HG03095 (cell line): ENCODE results near the gene ALDH3B1.

ENCODE experiments used
- ATAC-seq: cut with Tn5 transposase; IDR thresholded peaks from one replicate; pipeline ENCODE4 v1.9.1; 2021; ENCODE audit warnings: moderate library complexity; ENCODE audit not compliant: unreplicated experiment

The ALDH3B1 gene

DNA sequence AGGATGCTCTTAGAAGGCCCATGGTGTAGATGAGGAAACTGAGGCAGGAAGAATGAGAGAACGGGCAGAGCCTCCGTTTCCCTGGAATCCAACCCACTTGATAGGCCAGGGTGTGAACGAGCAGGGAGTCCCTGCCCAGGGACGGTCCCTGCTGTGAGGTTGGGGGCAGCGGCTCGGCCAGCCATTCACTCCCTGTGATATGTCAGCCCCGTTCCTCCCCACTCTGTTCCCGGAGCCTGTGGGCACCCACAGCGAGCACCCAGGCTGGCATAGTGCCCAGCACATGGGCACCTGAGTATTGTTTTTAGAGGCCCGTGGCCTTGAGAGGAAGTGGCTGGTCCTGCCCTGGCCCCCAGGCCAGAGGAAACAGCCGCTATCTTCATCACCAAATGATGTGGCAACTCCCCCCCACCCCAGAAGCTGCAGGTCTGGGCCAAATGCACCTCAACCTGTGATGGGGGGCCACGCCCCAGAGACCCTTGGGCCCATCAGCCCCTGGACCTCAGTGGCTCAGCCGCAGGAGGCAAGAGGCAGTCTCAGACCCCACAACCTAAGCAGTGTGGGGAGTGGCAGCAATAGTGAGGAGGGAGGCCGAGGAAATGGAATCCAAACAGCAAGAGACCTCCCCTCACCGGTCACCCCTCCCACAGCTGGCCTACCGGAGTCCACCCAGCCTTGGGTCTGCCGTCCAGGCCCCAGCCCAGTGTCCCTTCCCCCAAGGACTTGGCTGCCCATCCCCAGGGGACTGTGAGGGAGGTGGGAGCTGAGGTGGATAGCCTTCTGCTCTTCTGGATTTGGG lies 2.1 kb downstream of the ALDH3B1 start:
- no peak for ATAC-seq

- no peak for ATAC-seq
These were observed 2.9 kb downstream of the ALDH3B1 start for GRCh38 chr11:68012843-68013610.

DNA sequence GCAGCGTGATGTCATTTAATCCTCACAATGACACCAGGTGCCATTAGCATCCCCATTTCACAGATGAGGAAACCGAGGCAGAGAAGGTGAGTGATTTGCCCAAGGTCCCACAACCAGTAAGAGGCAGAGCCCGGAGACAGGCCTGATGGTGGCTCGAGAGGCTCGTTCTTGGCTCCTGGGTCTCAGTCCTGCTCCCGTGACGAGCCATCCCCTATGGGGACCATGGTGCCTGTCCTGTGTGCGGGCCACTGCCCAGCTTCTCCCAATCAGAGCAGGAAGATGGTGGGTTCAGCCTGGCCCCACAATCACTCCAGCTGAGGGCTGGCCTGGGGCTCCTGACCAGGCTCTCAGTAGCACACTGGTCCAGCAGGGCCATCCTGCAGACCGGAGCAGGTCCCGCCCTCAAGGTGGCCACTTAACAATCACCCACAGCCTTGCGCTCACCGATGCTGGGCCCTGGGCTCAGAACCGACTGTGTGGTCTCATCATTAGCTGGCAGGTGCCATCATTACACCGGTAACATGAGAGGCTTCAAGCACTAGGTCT lies 3.6 kb downstream of the ALDH3B1 start:
- ATAC-seq: no peak

DNA sequence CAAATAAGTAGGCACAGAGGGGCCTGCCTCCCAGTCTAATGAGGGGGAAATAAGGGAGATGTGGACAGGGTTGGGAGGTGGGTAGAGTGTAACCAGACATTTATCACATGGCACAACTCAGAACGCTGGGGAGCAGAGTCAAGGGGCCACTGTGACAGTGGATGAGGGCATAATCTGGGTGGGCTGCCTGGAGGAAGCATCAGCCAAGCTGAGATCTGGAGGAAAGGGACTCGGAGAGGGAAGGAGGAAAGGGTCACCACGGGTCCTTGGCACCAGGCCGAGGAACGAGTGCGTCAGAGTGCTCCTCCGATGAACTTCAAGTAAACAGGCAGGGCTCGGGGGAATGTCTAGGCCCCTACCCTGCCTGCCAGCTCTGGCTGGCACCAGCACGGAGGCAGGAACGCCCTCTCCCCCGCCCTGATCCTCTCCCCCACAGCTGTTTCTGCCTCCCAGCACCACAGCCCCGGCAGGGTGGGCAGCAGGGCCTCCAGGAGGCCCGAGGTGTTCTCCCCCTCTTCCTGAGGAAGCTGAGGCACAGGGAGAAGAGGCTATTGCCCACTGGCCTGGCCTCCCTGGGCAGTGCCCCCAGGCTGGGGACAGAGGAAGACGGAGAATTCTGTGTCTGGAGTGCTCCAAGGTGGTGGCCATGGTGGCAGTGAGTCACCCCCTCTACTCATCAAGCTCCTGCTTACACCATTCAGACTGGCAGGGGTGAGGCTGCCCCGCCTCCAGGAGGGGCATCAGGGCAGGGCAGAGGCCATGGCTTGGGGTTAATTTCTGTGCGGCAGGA lies 4.2 kb downstream of the ALDH3B1 start:
- no peak for ATAC-seq

DNA sequence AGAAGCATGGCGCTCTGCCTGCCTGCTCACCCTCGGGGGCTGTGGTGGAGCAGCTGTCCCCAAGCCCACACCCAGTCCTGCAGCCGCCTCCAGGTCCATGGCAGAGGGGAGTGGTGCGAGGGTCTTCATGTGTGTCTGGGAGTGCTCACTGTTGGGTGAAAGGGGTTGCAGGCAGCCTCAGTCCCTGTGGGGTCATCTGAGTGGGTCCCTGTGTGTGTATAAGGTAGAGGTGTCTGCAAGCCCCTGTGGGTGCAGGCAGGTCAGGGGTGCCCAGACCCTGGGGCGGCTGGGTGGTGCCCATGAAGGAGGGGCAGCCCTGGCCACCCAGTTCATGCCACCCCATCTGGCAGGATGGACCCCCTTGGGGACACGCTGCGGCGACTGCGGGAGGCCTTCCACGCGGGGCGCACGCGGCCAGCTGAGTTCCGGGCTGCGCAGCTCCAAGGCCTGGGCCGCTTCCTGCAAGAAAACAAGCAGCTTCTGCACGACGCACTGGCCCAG lies 4.9 kb downstream of the ALDH3B1 start:
- no peak for ATAC-seq

DNA sequence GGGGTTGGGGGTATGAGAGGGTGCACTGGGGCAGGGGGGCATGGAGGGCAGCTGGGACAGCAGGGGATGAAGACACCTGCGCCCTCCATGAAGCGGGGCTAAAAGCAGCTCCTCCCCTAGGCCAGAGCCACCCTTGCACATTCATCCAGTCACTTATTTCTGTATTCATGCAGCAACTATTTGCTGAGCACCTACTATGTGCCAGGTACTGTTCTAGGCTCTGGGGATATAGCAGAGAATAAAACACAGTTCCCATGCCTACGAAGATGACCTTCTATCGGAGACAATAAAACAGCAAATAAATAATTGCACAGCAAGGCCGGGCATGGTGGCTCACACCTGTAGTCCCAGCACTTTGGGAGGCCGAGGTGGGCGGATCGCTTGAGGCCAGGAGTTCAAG lies 5.3 kb downstream of the ALDH3B1 start:
- ATAC-seq: no peak

DNA sequence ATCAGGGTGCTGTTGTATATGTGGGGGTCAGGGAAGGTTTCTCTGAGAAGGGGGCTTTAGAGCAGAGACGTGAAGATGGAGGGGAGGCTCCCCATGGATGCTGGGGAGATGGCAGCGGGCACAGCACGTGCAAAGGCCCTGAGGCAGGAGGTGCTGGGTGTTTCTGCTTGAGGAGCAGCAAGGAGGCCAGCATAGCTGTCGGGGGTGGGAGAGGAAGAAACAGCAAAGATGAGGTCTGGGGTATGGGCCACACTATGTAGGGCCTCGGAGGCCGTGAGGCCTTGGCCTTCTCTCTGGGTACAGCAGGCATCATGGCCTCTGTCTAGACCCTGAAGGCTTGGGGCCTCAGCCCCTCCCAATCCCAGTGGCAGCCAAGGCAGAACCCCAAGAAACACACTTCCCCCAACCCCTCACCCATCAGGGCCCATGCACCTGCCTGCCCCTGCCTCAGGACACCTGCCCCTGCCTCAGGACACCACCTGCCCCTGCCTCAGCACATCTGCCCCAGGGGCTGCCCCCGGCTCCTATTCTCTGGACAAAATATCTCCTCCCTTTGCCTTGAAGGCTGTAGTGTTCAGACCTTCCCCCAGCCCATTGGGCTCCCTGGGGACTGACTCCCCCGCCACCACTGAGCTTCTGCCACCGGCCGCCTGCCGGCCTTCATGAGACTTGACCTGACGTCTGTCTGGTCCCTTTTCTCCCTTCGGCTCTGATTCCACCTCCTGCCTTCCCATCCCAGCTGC lies 6.2 kb downstream of the ALDH3B1 start:
- no peak for ATAC-seq

- no peak for ATAC-seq
These were observed 7.0 kb downstream of the ALDH3B1 start for GRCh38 chr11:68016904-68017817.

GRCh38 chr11:68017980-68018729 lies 8.0 kb downstream of the ALDH3B1 start:
- ATAC-seq: no peak

DNA sequence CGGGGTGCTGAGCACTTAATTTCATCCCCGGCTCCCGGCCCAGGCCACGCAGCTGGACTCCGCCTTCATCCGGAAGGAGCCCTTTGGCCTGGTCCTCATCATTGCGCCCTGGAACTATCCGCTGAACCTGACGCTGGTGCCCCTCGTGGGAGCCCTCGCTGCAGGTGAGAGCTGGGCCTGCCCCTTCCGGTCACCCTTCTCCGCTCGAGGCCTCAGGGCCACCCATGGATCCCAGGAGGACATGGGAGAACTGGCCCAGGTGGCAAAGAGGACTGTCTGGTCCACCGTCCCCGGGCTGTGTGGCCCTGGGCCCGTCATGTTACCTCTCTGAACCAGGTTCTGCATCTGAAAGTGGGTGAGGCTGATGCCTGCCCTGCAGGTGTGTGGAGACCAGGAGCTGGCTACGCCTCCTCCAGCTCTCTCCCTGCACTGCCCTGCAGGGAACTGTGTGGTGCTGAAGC lies 8.6 kb downstream of the ALDH3B1 start:
- no peak for ATAC-seq

DNA sequence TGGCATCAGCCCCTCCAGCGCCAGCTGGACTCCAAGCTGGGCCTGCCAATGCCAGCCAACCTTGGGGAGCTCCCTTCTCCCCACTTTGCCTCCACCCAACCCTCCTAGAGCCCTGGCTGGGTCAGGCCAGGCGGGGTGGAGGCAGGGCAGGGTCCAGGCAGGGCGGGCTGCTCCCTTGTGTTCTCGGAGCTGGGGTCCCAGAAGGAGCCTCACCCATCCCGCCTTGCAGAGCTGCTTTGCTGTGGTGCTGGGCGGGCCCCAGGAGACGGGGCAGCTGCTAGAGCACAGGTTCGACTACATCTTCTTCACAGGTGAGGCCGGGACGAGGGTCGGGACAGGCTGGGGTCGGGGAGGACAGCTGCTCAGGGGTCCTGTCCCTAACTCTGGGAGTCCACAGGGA lies 9.4 kb downstream of the ALDH3B1 start:
- ATAC-seq: no peak

- ATAC-seq: no peak
These were observed 10.4 kb downstream of the ALDH3B1 start for GRCh38 chr11:68020575-68020974.

GRCh38 chr11:68021167-68021787 lies 11.2 kb downstream of the ALDH3B1 start:
- no peak for ATAC-seq

DNA sequence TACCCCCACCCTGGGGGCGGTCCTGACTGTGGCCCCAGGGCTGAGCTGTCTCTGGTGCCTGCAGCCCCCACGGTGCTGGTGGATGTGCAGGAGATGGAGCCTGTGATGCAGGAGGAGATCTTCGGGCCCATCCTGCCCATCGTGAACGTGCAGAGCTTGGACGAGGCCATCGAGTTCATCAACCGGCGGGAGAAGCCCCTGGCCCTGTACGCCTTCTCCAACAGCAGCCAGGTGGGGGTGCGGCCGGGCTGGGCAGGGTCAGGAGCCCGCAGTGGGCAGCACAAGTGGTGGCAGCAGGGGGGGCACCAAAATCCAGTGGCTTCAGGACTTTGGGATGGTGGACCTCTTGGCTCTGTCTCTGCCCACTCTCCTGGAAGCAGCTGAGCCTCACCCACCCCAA lies 12.4 kb downstream of the ALDH3B1 start:
- ATAC-seq: no peak

- no peak for ATAC-seq
These were observed 14.4 kb downstream of the ALDH3B1 start for GRCh38 chr11:68024508-68024907.

DNA sequence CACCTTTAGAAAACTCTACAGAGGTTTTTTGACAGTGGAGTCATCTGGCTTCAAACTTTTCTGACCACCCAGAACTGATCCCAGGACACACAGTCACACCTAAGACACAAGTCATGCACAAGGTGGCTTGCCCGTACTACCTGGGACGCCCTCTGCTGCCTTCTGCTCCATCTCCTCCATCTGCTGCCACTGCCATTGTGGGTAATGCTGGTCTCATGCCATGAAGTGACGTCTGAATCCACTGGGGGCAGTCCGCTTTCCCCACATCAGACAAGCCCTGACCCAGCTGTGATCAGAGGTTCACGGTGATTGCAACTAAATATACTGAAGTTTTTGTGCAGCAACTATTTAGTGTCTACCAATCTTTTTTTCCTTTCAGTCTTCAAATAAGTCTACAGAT lies 14.9 kb downstream of the ALDH3B1 start:
- no peak for ATAC-seq

DNA sequence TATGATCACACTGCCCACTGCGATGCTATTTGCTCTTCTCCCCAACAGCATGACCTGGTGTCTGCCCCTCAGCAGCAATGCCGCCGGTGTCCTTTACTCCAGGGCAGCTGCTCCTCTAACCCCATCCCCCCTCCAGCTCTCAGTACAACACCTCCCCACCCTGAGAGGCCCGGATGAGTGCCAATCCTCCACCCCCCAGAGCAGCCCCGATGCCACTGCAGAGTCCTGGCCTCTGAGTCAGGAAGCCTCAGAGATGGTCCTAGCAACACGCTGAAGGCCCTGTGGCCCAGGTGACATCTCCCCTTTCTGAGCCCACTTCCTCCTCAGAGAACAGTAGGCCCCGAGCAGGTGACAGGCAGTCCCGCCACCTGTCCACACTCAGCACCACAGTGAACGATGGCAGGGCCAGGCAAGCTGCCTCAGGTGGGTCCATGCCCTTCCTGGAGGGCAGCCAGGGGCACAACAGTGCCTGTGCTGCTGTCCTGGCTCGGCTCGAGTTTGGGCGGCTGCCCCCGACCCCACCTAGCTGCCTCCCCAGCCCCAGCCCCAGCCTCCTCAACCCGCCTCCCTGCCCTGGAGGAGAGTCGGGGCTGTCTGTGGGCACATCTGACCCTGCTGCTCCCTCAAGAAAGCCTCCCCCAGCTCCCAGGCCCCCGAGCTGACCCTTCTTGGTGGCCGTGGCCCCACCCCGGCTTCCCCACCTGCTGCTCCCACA lies 16.4 kb downstream of the ALDH3B1 start:
- ATAC-seq: no peak
